Endothelial cell of umbilical vein (primary cell): Measurements from ENCODE around the gene CEP128. TPM values are rescaled to one million over a fixed set of nuclear protein-coding genes. Genes with fewer than 3 reads are reported as not detected.

Experiments
- BruUV-seq: library from RNA; stranded (reverse); fragments of 400-500 nt; replicated peaks from 2 replicates; lab custom pipeline; 2021; lab: Mats Ljungman, UMichigan
- CTCF ChIA-PET: fragments of 300-600, 350-600 bp; sonication (Branson Sonifier 250); formaldehyde crosslinking; loops from one replicate; lab custom pipeline; 2021; ENCODE audit warnings: antibody characterized with exemption, inconsistent platforms; lab: Charles Lee
- POLR2A ChIA-PET: fragments of 300-600, 350-600 bp; sonication (Branson Sonifier 250); formaldehyde crosslinking; loops from one replicate; lab custom pipeline; 2021; ENCODE audit warnings: antibody characterized with exemption, inconsistent platforms; lab: Charles Lee
- DNase-seq: peaks from one replicate; pipeline ENCODE4 v3.0.0-alpha.2; 2011; ENCODE audit warnings: low read depth, low spot score
- FAIRE-seq: peaks from 2 replicates; lab custom pipeline; 2011; peaks lifted over from hg19 to GRCh38; lab: Jason Lieb, UNC
- H2AFZ ChIP-seq: 2 replicates; pipeline ENCODE4 v1.6.0; 2012; ENCODE audit warnings: low read depth, low read length, control low read depth, inconsistent platforms
- H3K27ac ChIP-seq: 2 replicates; pipeline ENCODE4 v1.5.1; 2011; ENCODE audit warnings: low read depth, mild to moderate bottlenecking, control low read depth, low read length, moderate library complexity; ENCODE audit not compliant: insufficient read depth
- H3K27me3 ChIP-seq, 2 experiments: 2 replicates each; pipeline versions ENCODE4 v1.6.0 to v1.6.1; 2011; ENCODE audit warnings: low read length in 2 of 2, mixed read lengths in 1 of 2; ENCODE audit not compliant: control insufficient read depth in 2 of 2, insufficient read depth in 2 of 2
- H3K36me3 ChIP-seq, 2 experiments: 2 replicates in 1 of 2; 3 replicates in 1 of 2; pipeline ENCODE4 v1.5.1; 2011; ENCODE audit warnings: low read length in 2 of 2, mild to moderate bottlenecking in 1 of 2, moderate library complexity in 1 of 2; ENCODE audit not compliant: control insufficient read depth in 2 of 2, insufficient read depth in 2 of 2; ENCODE audit errors: extremely low read depth in 1 of 2
- H3K4me1 ChIP-seq: 3 replicates; pipeline ENCODE4 v1.5.1; 2011; ENCODE audit warnings: mild to moderate bottlenecking, low read length; ENCODE audit not compliant: control insufficient read depth, insufficient read depth; ENCODE audit errors: extremely low read depth
- H3K4me2 ChIP-seq: 2 replicates; pipeline ENCODE4 v1.6.1; 2011; ENCODE audit warnings: low read length, control low read depth, mixed read lengths; ENCODE audit not compliant: insufficient read depth
- H3K4me3 ChIP-seq, 3 experiments: fragments of 200-600 bp in 1 of 3; sonication (generic), shearing (Covaris generic) in 1 of 3; replicated peaks in 1 of 3; 2 replicates each; pipeline ENCODE4 v1.5.1; 2011 to 2016; ENCODE audit warnings: control low read depth in 3 of 3, low read length in 3 of 3, mild to moderate bottlenecking in 2 of 3, inconsistent platforms in 1 of 3, low read depth in 1 of 3, moderate library complexity in 1 of 3; ENCODE audit not compliant: insufficient read depth in 1 of 3
- H3K79me2 ChIP-seq: 2 replicates; pipeline ENCODE4 v1.6.0; 2012; ENCODE audit warnings: low read length, inconsistent platforms; ENCODE audit not compliant: control insufficient read depth, insufficient read depth
- H3K9ac ChIP-seq: replicated peaks from 2 replicates; pipeline ENCODE3; 2011; ENCODE audit warnings: low read length, control low read depth; ENCODE audit not compliant: insufficient read depth; ENCODE audit errors: extremely low read depth
- H3K9me1 ChIP-seq: replicated peaks from 3 replicates; pipeline ENCODE4 v1.6.0; 2011; ENCODE audit warnings: mild to moderate bottlenecking, low read length; ENCODE audit not compliant: control insufficient read depth, insufficient read depth; ENCODE audit errors: extremely low read depth
- H3K9me3 ChIP-seq: replicated peaks from 2 replicates; pipeline ENCODE4 v1.5.1; 2012; ENCODE audit warnings: low read length, inconsistent platforms; ENCODE audit not compliant: control insufficient read depth, insufficient read depth
- H4K20me1 ChIP-seq: replicated peaks from 2 replicates; pipeline ENCODE3; 2011; ENCODE audit warnings: mild to moderate bottlenecking, low read length; ENCODE audit not compliant: control insufficient read depth, insufficient read depth; ENCODE audit errors: extremely low read depth
- EZH2 ChIP-seq: IDR thresholded peaks from 2 replicates; pipeline ENCODE4 v1.6.1; 2012; ENCODE audit warnings: borderline replicate concordance, low read depth, mild to moderate bottlenecking, moderate library complexity, low read length, inconsistent platforms; ENCODE audit not compliant: severe bottlenecking
- FOS ChIP-seq: IDR thresholded peaks from 2 replicates; pipeline ENCODE4 v1.6.1; 2011; ENCODE audit warnings: mild to moderate bottlenecking, low read length, moderate library complexity, borderline replicate concordance; ENCODE audit not compliant: insufficient read depth
- GATA2 ChIP-seq: IDR thresholded peaks from 2 replicates; pipeline ENCODE4 v1.7.0; 2011; ENCODE audit warnings: low read depth, mild to moderate bottlenecking, moderate library complexity, mixed read lengths, low read length; ENCODE audit not compliant: insufficient read length, insufficient read depth
- JUN ChIP-seq: IDR thresholded peaks from 2 replicates; pipeline ENCODE4 v1.6.1; 2011; ENCODE audit warnings: borderline replicate concordance, low read depth; ENCODE audit not compliant: insufficient read length, insufficient read depth
- MAX ChIP-seq: IDR thresholded peaks from 2 replicates; pipeline ENCODE4 v1.6.1; 2011; ENCODE audit not compliant: insufficient read depth, insufficient read length
- MYC ChIP-seq: IDR thresholded peaks from one replicate; pipeline ENCODE4 v1.6.1; 2011; ENCODE audit warnings: mild to moderate bottlenecking, low read depth, low read length
- POLR2A ChIP-seq: IDR thresholded peaks from 2 replicates; pipeline ENCODE4 v1.6.1; 2012; ENCODE audit warnings: low read depth, mild to moderate bottlenecking, control low read depth, low read length
- POLR2AphosphoS5 ChIP-seq: IDR thresholded peaks from 2 replicates; pipeline ENCODE4 v1.6.1; 2012; ENCODE audit warnings: low read depth, mild to moderate bottlenecking, control low read depth, low read length, moderate library complexity; ENCODE audit not compliant: insufficient read depth
- dilution Hi-C: fragments of 300-500 bp; cut with MboI; formaldehyde crosslinking; loops from one replicate; pipeline ENCODE4 v1.15.0; 2019; ENCODE audit warnings: low sequenced_read_pairs; ENCODE audit not compliant: extremely low pct_ligation_motif_present
- intact Hi-C: fragments of 100-400 bp; cut with micrococcal nuclease; formaldehyde crosslinking; loops from one replicate; pipeline ENCODE4 v1.10.0; 2022
- polyA plus RNA-seq, 4 experiments: library from polyadenylated mRNA; depleted of rRNA in 3 of 4; stranded (reverse) in 3 of 4; unstranded in 1 of 4; fragments of >200 nt; gene quantifications; 2 replicates each; pipeline versions ENCODE4 v1.2.1 to v1.2.3, GENCODE V29; 2011 to 2012; ENCODE audit warnings: missing spikeins in 1 of 4
- total RNA-seq: library from RNA; stranded (reverse); gene quantifications from 2 replicates; pipeline ENCODE4 v1.2.3, GENCODE V29; 2021
- TF ChIP-seq, protein P1 (sequence below), 2 donors: IDR thresholded peaks; 1 replicate in 1 of 2; 2 replicates in 1 of 2; pipeline ENCODE4 v1.5.1; 2011; ENCODE audit warnings: low read length in 2 of 2, mild to moderate bottlenecking in 2 of 2, moderate library complexity in 2 of 2, control low read depth in 1 of 2, inconsistent platforms in 1 of 2, low read depth in 1 of 2; ENCODE audit not compliant: insufficient read depth in 1 of 2; ENCODE audit errors: extremely low read depth in 1 of 2

CEP128 gene
- total and polyA plus RNA-seq, 2 donors (not counting 3 experiments of a cell fraction or from before 2014, with no cell fraction given), result 0.91 to 23.7 TPM

DNA sequence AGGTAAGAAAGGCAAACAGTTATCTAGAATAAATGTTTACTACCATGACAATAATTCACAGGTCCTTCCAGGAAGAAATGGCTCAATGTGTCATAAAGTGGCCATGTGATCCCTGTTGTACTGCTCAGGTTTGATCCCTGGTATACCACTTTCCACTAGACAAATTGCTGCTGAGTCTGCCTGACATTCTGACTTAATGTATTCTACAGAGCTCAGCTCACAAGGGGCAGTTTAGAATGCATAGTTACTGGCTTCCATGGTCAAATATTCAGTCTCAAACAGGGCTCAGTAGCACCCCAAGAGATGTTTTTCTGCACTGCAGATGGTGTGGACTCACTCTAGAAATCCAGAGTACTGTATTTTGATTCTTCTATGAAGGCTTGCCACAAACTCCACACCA, 35.7 kb upstream of the CEP128 start:
- FAIRE-seq (no peak), DNase-seq (no peak)
- Histone ChIP-seq H3K36me3 (no peaks in the 10 kb centered on the region), H3K27me3 (peaks cover 0 to 4% of the 10 kb centered on the region in 2 experiments), H3K9ac (no peak overlapping the region), H3K9me1 (no peaks in the 10 kb centered on the region), H2AFZ (no peak overlapping the region), H3K4me2 (no peak overlapping the region), H4K20me1 (no peaks in the 10 kb centered on the region), H3K4me1 (no peaks in the 10 kb centered on the region), H3K27ac (no peak overlapping the region), H3K4me3 (no peak overlapping the region), H3K9me3 (no peaks in the 10 kb centered on the region), H3K79me2 (no peaks in the 10 kb centered on the region)
- POLR2A ChIA-PET, result no interaction called here
- TF ChIP-seq GATA2 (no peak), POLR2A (no peak), POLR2AphosphoS5 (no peak), EZH2 (no peak), FOS (no peak), MAX (no peak), MYC (no peak), JUN (no peak)
- TF ChIP-seq, protein P1, sequence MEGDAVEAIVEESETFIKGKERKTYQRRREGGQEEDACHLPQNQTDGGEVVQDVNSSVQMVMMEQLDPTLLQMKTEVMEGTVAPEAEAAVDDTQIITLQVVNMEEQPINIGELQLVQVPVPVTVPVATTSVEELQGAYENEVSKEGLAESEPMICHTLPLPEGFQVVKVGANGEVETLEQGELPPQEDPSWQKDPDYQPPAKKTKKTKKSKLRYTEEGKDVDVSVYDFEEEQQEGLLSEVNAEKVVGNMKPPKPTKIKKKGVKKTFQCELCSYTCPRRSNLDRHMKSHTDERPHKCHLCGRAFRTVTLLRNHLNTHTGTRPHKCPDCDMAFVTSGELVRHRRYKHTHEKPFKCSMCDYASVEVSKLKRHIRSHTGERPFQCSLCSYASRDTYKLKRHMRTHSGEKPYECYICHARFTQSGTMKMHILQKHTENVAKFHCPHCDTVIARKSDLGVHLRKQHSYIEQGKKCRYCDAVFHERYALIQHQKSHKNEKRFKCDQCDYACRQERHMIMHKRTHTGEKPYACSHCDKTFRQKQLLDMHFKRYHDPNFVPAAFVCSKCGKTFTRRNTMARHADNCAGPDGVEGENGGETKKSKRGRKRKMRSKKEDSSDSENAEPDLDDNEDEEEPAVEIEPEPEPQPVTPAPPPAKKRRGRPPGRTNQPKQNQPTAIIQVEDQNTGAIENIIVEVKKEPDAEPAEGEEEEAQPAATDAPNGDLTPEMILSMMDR (IDR thresholded peaks at IDR 0.05; ENCODE audit: extremely low read depth in 1 of 2, insufficient read depth in 1 of 2, low read depth in 1 of 2, low read length in 2 of 2), result no peak
- intact Hi-C loops (no loop called here), dilution Hi-C loops (no loop called here)
- no TSS peak for BruUV-seq
- CTCF ChIA-PET, result interaction anchor here (1.4 to 1.9 kb wide), 2 partner anchors 10 to 12 kb away, joined by 3 to 12 read pairs; no protein-coding TSS in a partner anchor
